SK-N-SH (cell line): ENCODE data around the gene UBE2E1. TPM values are rescaled to one million over a fixed set of nuclear protein-coding genes. Genes with fewer than 3 reads are reported as not detected.

Experiments
- CTCF ChIA-PET: fragments of 300-600, 350-600 bp; formaldehyde crosslinking; extraction: SDS; loops from one replicate; lab custom pipeline; 2021; lab: Yijun Ruan, JAX
- POLR2A ChIA-PET: fragments of 350-600 bp; sonication (Branson Sonifier 250); formaldehyde crosslinking; extraction: SDS; loops from one replicate; lab custom pipeline; 2020; ENCODE audit warnings: antibody characterized with exemption, inconsistent platforms; lab: Yijun Ruan, JAX
- DNase-seq: peaks from one replicate; pipeline ENCODE4 v3.0.0; 2012
- H2AFZ ChIP-seq: fragments of 200-600 bp; sonication (generic); 2 replicates; pipeline ENCODE4 v1.8.1; 2016; ENCODE audit warnings: antibody characterized with exemption, mild to moderate bottlenecking, low read depth
- H3F3A ChIP-seq: fragments of 200-600 bp; sonication (generic); replicated peaks from 2 replicates; pipeline ENCODE3; 2016; ENCODE audit warnings: antibody characterized with exemption, mild to moderate bottlenecking; ENCODE audit not compliant: insufficient read depth
- H3K27ac ChIP-seq, 2 experiments: fragments of 200-500 bp in 1 of 2; fragments of 200-600 bp in 1 of 2; sonication (Bioruptor generic) in 1 of 2; sonication (generic), shearing (Covaris generic) in 1 of 2; 2 replicates each; pipeline versions ENCODE4 v1.5.1 to v1.6.1; 2014 to 2016; ENCODE audit warnings: low read depth in 2 of 2, inconsistent platforms in 1 of 2, low read length in 1 of 2, mild to moderate bottlenecking in 1 of 2, mixed read lengths in 1 of 2
- H3K27me3 ChIP-seq: fragments of 200-600 bp; sonication (generic), shearing (Covaris generic); 2 replicates; pipeline ENCODE4 v1.6.1; 2016; ENCODE audit warnings: mixed run types; ENCODE audit not compliant: insufficient read depth
- H3K36me3 ChIP-seq, 2 experiments: fragments of 200-500 bp in 1 of 2; fragments of 200-600 bp in 1 of 2; sonication (Bioruptor generic) in 1 of 2; sonication (generic) in 1 of 2; replicated peaks in 1 of 2; 2 replicates each; pipeline versions ENCODE3 to v1.5.1; 2014 to 2016; ENCODE audit warnings: low read length in 1 of 2, mild to moderate bottlenecking in 1 of 2; ENCODE audit not compliant: insufficient read depth in 2 of 2, control insufficient read depth in 1 of 2
- H3K4me1 ChIP-seq, 2 experiments: fragments of 200-500 bp in 1 of 2; fragments of 200-600 bp in 1 of 2; sonication (Bioruptor generic) in 1 of 2; sonication (generic), shearing (Covaris generic) in 1 of 2; 2 replicates each; pipeline versions ENCODE4 v1.5.1 to v1.6.1; 2014 to 2016; ENCODE audit warnings: low read depth in 1 of 2, low read length in 1 of 2, mixed run types in 1 of 2; ENCODE audit not compliant: insufficient read depth in 2 of 2, control insufficient read depth in 1 of 2
- H3K4me2 ChIP-seq: fragments of 200-600 bp; sonication (generic), shearing (Covaris generic); 2 replicates; pipeline ENCODE4 v1.6.1; 2017; ENCODE audit warnings: mixed run types
- H3K4me3 ChIP-seq, 2 experiments: fragments of 200-500 bp in 1 of 2; fragments of 200-600 bp in 1 of 2; sonication (Bioruptor generic) in 1 of 2; sonication (generic), shearing (Covaris generic) in 1 of 2; 2 replicates each; pipeline versions ENCODE4 v1.5.1 to v1.8.1; 2014 to 2016; ENCODE audit warnings: low read depth in 2 of 2, inconsistent platforms in 1 of 2, low read length in 1 of 2, mild to moderate bottlenecking in 1 of 2, mixed read lengths in 1 of 2, moderate library complexity in 1 of 2
- H3K79me2 ChIP-seq: fragments of 200-600 bp; sonication (generic); 2 replicates; pipeline ENCODE4 v1.8.1; 2017; ENCODE audit warnings: mild to moderate bottlenecking; ENCODE audit not compliant: insufficient read depth
- H3K9ac ChIP-seq: fragments of 200-600 bp; sonication (generic); 2 replicates; pipeline ENCODE4 v1.6.1; 2017; ENCODE audit warnings: mixed run types
- H3K9me2 ChIP-seq: fragments of 200-600 bp; sonication (generic); 2 replicates; pipeline ENCODE4 v1.6.1; 2017; ENCODE audit warnings: mixed run types
- H3K9me3 ChIP-seq: fragments of 200-600 bp; sonication (generic); 2 replicates; pipeline ENCODE4 v1.6.1; 2017; ENCODE audit warnings: mixed run types, mild to moderate bottlenecking, moderate library complexity
- H4K20me1 ChIP-seq: fragments of 200-600 bp; sonication (generic); 2 replicates; pipeline ENCODE4 v1.6.1; 2017; ENCODE audit warnings: mild to moderate bottlenecking, mixed run types; ENCODE audit not compliant: insufficient read depth
- EP300 ChIP-seq, 2 experiments: IDR thresholded peaks; 2 replicates each; pipeline versions ENCODE4 v1.4.0 to v1.6.1; 2012; ENCODE audit warnings: borderline replicate concordance in 1 of 2, low read depth in 1 of 2, low read length in 1 of 2
- FOXJ3 ChIP-seq: sonication (generic); formaldehyde crosslinking; IDR thresholded peaks from 2 replicates; pipeline ENCODE4 v1.5.1; 2020; ENCODE audit warnings: mild to moderate bottlenecking, missing genetic modification reagents
- FOXM1 ChIP-seq: IDR thresholded peaks from 2 replicates; pipeline ENCODE4 v1.4.0; 2012; ENCODE audit warnings: low read depth, mild to moderate bottlenecking
- GATA2 ChIP-seq: sonication (generic); formaldehyde crosslinking; IDR thresholded peaks from 2 replicates; pipeline ENCODE4 v1.5.0; 2020; ENCODE audit warnings: mild to moderate bottlenecking, missing genetic modification reagents
- MEF2A ChIP-seq: IDR thresholded peaks from 2 replicates; pipeline ENCODE4 v1.4.0; 2012; ENCODE audit warnings: low read depth, borderline replicate concordance
- MXI1 ChIP-seq: IDR thresholded peaks from 2 replicates; pipeline ENCODE4 v1.6.1; 2012; ENCODE audit warnings: mild to moderate bottlenecking, low read depth, low read length, improper control_type of control experiment
- POLR2AphosphoS5 ChIP-seq: IDR thresholded peaks from 2 replicates; pipeline ENCODE4 v1.6.1; 2012; ENCODE audit warnings: low read depth, low read length
- TEAD4 ChIP-seq: IDR thresholded peaks from 2 replicates; pipeline ENCODE4 v1.4.0; 2012; ENCODE audit warnings: mild to moderate bottlenecking, borderline replicate concordance; ENCODE audit not compliant: insufficient read depth
- WGBS: methylation state at CpG from one replicate; pipeline ENCODE4 v1.1.6; 2017; ENCODE audit warnings: low lambda C conversion rate; 5-methylcytosine and 5-hydroxymethylcytosine counted together
- polyA plus RNA-seq, 3 experiments: library from polyadenylated mRNA; depleted of rRNA; stranded (reverse); fragments of >200 nt; gene quantifications; 2 replicates each; pipeline ENCODE4 v1.2.3, GENCODE V29; 2012
- TF ChIP-seq, protein P1 (sequence below): IDR thresholded peaks from 2 replicates; pipeline ENCODE4 v1.6.1; 2012; ENCODE audit warnings: mild to moderate bottlenecking, low read depth, low read length, moderate library complexity
- TF ChIP-seq, protein P2 (sequence below): IDR thresholded peaks from 2 replicates; pipeline ENCODE4 v1.4.0; 2012; ENCODE audit warnings: low read depth, borderline replicate concordance

Gene UBE2E1
- polyA plus RNA-seq, 1 of the 3 experiments (the other 2 are of a cell fraction), result 59.9 TPM

DNA sequence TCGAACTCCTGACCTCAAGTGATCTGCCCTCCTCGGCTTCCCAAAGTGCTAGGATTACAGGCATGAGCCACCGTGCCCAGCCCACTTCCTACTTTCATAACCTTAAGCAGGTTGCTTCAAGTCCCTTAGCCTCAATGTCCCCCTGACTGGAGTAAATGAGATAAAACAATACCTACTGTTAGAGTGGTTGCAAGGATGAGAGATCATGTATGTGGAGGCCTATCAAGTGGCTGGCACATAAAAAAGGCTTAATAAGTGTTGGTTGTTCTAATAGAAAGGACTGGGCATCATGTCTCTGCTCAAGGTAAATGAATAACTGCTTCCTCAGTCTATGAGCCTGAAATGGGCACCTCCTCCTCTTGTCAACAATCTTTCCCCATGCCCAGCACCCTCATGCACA lies 25.9 kb upstream of the UBE2E1 start:
- Histone ChIP-seq H3K9ac (no peak overlapping the region), H3K9me3 (no peaks in the 10 kb centered on the region), H3K27me3 (no peaks in the 10 kb centered on the region), H3K4me3 (no peak overlapping the region), H3K36me3 (no peaks in the 10 kb centered on the region), H2AFZ (no peak overlapping the region), H3K4me1 (no peaks in the 10 kb centered on the region), H3K27ac (no peak overlapping the region), H3K9me2 (no peaks in the 10 kb centered on the region), H4K20me1 (no peaks in the 10 kb centered on the region), H3K4me2 (no peak overlapping the region), H3F3A (no peaks in the 10 kb centered on the region), H3K79me2 (no peaks in the 10 kb centered on the region)
- DNase-seq, result no peak
- CTCF ChIA-PET, result no interaction called here
- TF ChIP-seq FOXM1 (no peak), POLR2AphosphoS5 (no peak)
- POLR2A ChIA-PET, result no interaction called here
- WGBS, result 89% methylated on average over 3 of the region's 3 CpGs

DNA sequence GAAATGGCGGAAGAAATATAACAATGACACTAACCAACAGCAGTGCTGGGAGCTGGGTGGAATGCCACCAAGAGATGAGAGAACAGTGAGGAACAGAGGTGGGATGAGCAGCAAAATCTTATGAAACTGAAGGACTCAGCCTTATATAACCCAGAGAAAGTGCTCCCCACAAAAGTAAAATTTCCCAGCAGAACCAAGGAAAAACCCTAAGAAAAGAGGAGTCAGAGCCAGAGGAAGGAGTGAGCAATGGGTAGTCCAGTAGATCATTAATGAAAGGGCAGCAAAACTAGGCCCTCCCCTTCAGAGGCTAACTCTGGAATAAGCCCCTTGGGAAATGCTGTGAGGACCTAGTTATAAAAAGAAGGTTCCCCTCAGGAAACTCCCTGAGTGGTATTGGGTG lies 24.7 kb upstream of the UBE2E1 start:
- CTCF ChIA-PET, result no interaction called here
- H3K36me3 ChIP-seq, result no peaks in the 10 kb centered on the region
- no peaks in the 10 kb centered on the region for H3K79me2 ChIP-seq
- H3K4me2 ChIP-seq, result no peak overlapping the region
- H3K27me3 ChIP-seq, result no peaks in the 10 kb centered on the region
- WGBS, result 100% methylated on average over 1 of the region's 1 CpG
- H3K9me3 ChIP-seq, result no peaks in the 10 kb centered on the region
- no peaks in the 10 kb centered on the region for H3K9me2 ChIP-seq
- DNase-seq, result no peak
- no peaks in the 10 kb centered on the region for H3F3A ChIP-seq
- H2AFZ ChIP-seq, result no peak overlapping the region
- H3K4me3 ChIP-seq, result no peak overlapping the region
- H4K20me1 ChIP-seq, result no peaks in the 10 kb centered on the region
- H3K27ac ChIP-seq, result no peak overlapping the region
- POLR2A ChIA-PET, result no interaction called here
- no peak overlapping the region for H3K9ac ChIP-seq
- no peak for TF ChIP-seq TEAD4
- TF ChIP-seq EP300 (IDR thresholded peaks at IDR 0.05; ENCODE audit: borderline replicate concordance in 1 of 2, low read depth in 1 of 2, low read length in 1 of 2), result no peak
- TF ChIP-seq MEF2A, result no peak
- TF ChIP-seq, protein P1, sequence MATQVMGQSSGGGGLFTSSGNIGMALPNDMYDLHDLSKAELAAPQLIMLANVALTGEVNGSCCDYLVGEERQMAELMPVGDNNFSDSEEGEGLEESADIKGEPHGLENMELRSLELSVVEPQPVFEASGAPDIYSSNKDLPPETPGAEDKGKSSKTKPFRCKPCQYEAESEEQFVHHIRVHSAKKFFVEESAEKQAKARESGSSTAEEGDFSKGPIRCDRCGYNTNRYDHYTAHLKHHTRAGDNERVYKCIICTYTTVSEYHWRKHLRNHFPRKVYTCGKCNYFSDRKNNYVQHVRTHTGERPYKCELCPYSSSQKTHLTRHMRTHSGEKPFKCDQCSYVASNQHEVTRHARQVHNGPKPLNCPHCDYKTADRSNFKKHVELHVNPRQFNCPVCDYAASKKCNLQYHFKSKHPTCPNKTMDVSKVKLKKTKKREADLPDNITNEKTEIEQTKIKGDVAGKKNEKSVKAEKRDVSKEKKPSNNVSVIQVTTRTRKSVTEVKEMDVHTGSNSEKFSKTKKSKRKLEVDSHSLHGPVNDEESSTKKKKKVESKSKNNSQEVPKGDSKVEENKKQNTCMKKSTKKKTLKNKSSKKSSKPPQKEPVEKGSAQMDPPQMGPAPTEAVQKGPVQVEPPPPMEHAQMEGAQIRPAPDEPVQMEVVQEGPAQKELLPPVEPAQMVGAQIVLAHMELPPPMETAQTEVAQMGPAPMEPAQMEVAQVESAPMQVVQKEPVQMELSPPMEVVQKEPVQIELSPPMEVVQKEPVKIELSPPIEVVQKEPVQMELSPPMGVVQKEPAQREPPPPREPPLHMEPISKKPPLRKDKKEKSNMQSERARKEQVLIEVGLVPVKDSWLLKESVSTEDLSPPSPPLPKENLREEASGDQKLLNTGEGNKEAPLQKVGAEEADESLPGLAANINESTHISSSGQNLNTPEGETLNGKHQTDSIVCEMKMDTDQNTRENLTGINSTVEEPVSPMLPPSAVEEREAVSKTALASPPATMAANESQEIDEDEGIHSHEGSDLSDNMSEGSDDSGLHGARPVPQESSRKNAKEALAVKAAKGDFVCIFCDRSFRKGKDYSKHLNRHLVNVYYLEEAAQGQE, result no peak
- no peak for TF ChIP-seq MXI1
- no peak for TF ChIP-seq GATA2 (CRISPR knock-in tag)
- TF ChIP-seq, protein P2, sequence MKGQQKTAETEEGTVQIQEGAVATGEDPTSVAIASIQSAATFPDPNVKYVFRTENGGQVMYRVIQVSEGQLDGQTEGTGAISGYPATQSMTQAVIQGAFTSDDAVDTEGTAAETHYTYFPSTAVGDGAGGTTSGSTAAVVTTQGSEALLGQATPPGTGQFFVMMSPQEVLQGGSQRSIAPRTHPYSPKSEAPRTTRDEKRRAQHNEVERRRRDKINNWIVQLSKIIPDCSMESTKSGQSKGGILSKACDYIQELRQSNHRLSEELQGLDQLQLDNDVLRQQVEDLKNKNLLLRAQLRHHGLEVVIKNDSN, result no peak
- no peak for TF ChIP-seq FOXJ3
- no peaks in the 10 kb centered on the region for H3K4me1 ChIP-seq
